ENCODE measurements around the gene PTAR1.

Gene PTAR1

GRCh38 chr9:69675563-69675962 is 84.2 kb downstream of the PTAR1 start:
- H3K27ac Mint-ChIP-seq, result no peak overlapping the region

GRCh38 chr9:69674716-69675438 is 84.9 kb downstream of the PTAR1 start:
- peaks cover 23% of the 10 kb centered on the region for H3K4me1 Mint-ChIP-seq
- no peaks in the 10 kb centered on the region for H3K36me3 Mint-ChIP-seq (ENCODE audit: low read depth)
- no peak overlapping the region for H3K27ac Mint-ChIP-seq
- no peaks in the 10 kb centered on the region for H3K9me3 Mint-ChIP-seq
- no peaks in the 10 kb centered on the region for H3K27me3 Mint-ChIP-seq (ENCODE audit: low read depth, poor library complexity)
- no peak overlapping the region for H3K4me3 Mint-ChIP-seq
- DNase-seq, result no peak
- TF ChIP-seq CTCF (IDR thresholded peaks at IDR 0.05), result no peak

More at GRCh38 chr9:69675563-69675962, 84.2 kb downstream of the PTAR1 start:
- Mint-ChIP-seq H3K36me3 (ENCODE audit: low read depth) (no peaks in the 10 kb centered on the region), H3K4me1 (peaks cover 23% of the 10 kb centered on the region), H3K9me3 (no peaks in the 10 kb centered on the region), H3K4me3 (no peak overlapping the region), H3K27me3 (ENCODE audit: low read depth, poor library complexity) (no peaks in the 10 kb centered on the region)
- no peak for TF ChIP-seq CTCF (IDR thresholded peaks at IDR 0.05)
- DNase-seq, result no peak

- Mint-ChIP-seq H3K36me3 (ENCODE audit: low read depth) (no peaks in the 10 kb centered on the region), H3K4me1 (peaks cover 23% of the 10 kb centered on the region), H3K27me3 (ENCODE audit: low read depth, poor library complexity) (no peaks in the 10 kb centered on the region), H3K4me3 (no peak overlapping the region), H3K27ac (no peak overlapping the region), H3K9me3 (no peaks in the 10 kb centered on the region)
- no peak for DNase-seq
- no peak for TF ChIP-seq CTCF (IDR thresholded peaks at IDR 0.05)
Measured at GRCh38 chr9:69674112-69674685, 85.6 kb downstream of the PTAR1 start.

GRCh38 chr9:69673311-69673640 is 86.5 kb downstream of the PTAR1 start:
- no peak for DNase-seq
- no peaks in the 10 kb centered on the region for H3K9me3 Mint-ChIP-seq
- H3K27ac Mint-ChIP-seq, result no peak overlapping the region
- no peak for TF ChIP-seq CTCF (IDR thresholded peaks at IDR 0.05)
- H3K4me3 Mint-ChIP-seq, result peak overlapping the region; percentile 81
- no peaks in the 10 kb centered on the region for H3K27me3 Mint-ChIP-seq (ENCODE audit: low read depth, poor library complexity)
- peaks cover 23% of the 10 kb centered on the region for H3K4me1 Mint-ChIP-seq
- H3K36me3 Mint-ChIP-seq (ENCODE audit: low read depth), result no peaks in the 10 kb centered on the region

GRCh38 chr9:69672596-69673310 is 87.1 kb downstream of the PTAR1 start:
- peak; percentile 90 for DNase-seq
- no peak overlapping the region for H3K27ac Mint-ChIP-seq
- H3K4me1 Mint-ChIP-seq, result peaks cover 23% of the 10 kb centered on the region
- peak overlapping the region; percentile 81 for H3K4me3 Mint-ChIP-seq
- H3K36me3 Mint-ChIP-seq (ENCODE audit: low read depth), result no peaks in the 10 kb centered on the region
- no peaks in the 10 kb centered on the region for H3K9me3 Mint-ChIP-seq
- H3K27me3 Mint-ChIP-seq (ENCODE audit: low read depth, poor library complexity), result no peaks in the 10 kb centered on the region
- TF ChIP-seq CTCF (IDR thresholded peaks at IDR 0.05), result peak; percentile 83

All from nephron progenitor cell (in vitro differentiated cells).